Neural crest cell (in vitro differentiated cells): ENCODE data around the gene ARFGEF3. TPM values are rescaled to one million over a fixed set of nuclear protein-coding genes. Genes with fewer than 3 reads are reported as not detected.

Experiments
- DNase-seq: peaks from one replicate; pipeline ENCODE4 v3.0.0; 2021; ENCODE audit warnings: low read depth, mixed read lengths, low spot score
- H3K27ac Mint-ChIP-seq: one replicate; pipeline ENCODE4 v1.8.0; 2021; ENCODE audit warnings: mild to moderate bottlenecking, mixed read lengths; ENCODE audit not compliant: unreplicated experiment
- H3K27me3 Mint-ChIP-seq: 2 replicates; pipeline ENCODE4 v1.8.0; 2021; ENCODE audit warnings: low read depth, mild to moderate bottlenecking, mixed read lengths
- H3K36me3 Mint-ChIP-seq: 2 replicates; pipeline ENCODE4 v1.8.0; 2021; ENCODE audit warnings: low read depth, mild to moderate bottlenecking, mixed read lengths
- H3K4me1 Mint-ChIP-seq: 2 replicates; pipeline ENCODE4 v1.8.0; 2021; ENCODE audit warnings: mixed read lengths
- H3K4me3 Mint-ChIP-seq: one replicate; pipeline ENCODE4 v1.8.0; 2021; ENCODE audit warnings: mild to moderate bottlenecking, mixed read lengths
- H3K9me3 Mint-ChIP-seq: 2 replicates; pipeline ENCODE4 v1.8.0; 2021; ENCODE audit warnings: mixed read lengths
- CTCF ChIP-seq: fragments of 200-600 bp; sonication (generic); conservative IDR thresholded peaks from 2 replicates; pipeline ENCODE4 v1.5.0; 2021; ENCODE audit warnings: antibody characterized with exemption, mild to moderate bottlenecking
- total RNA-seq: library from RNA; stranded (reverse); gene quantifications from 2 replicates; pipeline ENCODE4 v1.2.1, GENCODE V29; 2021

ARFGEF3 gene
- total RNA-seq, 1 donor from 2014 or later = 0.30 TPM

- Mint-ChIP-seq H3K4me3 (no peak overlapping the region), H3K27ac (no peak overlapping the region), H3K9me3 (no peaks in the 10 kb centered on the region), H3K36me3 (no peaks in the 10 kb centered on the region), H3K4me1 (no peaks in the 10 kb centered on the region), H3K27me3 (no peaks in the 10 kb centered on the region)
- TF ChIP-seq CTCF = no peak
- no peak for DNase-seq
Measured at GRCh38 chr6:138383776-138384175, 222.0 kb downstream of the ARFGEF3 start.

GRCh38 chr6:138386897-138387296 is 225.2 kb downstream of the ARFGEF3 start:
- no peak for DNase-seq
- TF ChIP-seq CTCF = no peak
- Mint-ChIP-seq H3K9me3 (no peaks in the 10 kb centered on the region), H3K27me3 (no peaks in the 10 kb centered on the region), H3K36me3 (no peaks in the 10 kb centered on the region), H3K4me1 (no peaks in the 10 kb centered on the region), H3K27ac (no peak overlapping the region), H3K4me3 (no peak overlapping the region)

- H3K4me1 Mint-ChIP-seq = no peaks in the 10 kb centered on the region
- no peak overlapping the region for H3K27ac Mint-ChIP-seq
- no peaks in the 10 kb centered on the region for H3K36me3 Mint-ChIP-seq
- no peaks in the 10 kb centered on the region for H3K27me3 Mint-ChIP-seq
- H3K4me3 Mint-ChIP-seq = no peak overlapping the region
- no peak for TF ChIP-seq CTCF
- no peaks in the 10 kb centered on the region for H3K9me3 Mint-ChIP-seq
- DNase-seq = no peak
Measured at GRCh38 chr6:138387577-138388368, 226.0 kb downstream of the ARFGEF3 start.

DNA sequence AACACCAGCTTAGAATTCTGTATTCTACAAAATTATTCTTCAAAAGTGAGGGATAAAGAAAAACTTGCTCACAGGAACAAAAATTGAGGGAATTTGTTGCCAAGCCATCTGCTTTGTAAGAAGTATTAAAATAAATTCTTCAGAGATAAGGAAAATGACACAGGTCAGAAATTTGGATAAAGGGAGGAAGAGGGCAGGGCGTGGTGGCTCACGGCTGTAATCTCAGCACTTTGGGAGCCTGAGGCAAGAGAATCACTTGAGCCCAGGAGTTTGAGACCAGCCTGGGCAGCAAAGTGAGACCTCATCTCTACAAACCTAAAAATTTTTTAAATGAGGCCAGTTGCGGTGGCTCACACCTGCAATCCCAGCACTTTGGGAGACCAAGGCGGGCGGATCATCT is 227.8 kb downstream of the ARFGEF3 start:
- DNase-seq = no peak
- H3K9me3 Mint-ChIP-seq = no peaks in the 10 kb centered on the region
- no peaks in the 10 kb centered on the region for H3K36me3 Mint-ChIP-seq
- H3K4me3 Mint-ChIP-seq = no peak overlapping the region
- no peaks in the 10 kb centered on the region for H3K4me1 Mint-ChIP-seq
- H3K27me3 Mint-ChIP-seq = no peaks in the 10 kb centered on the region
- TF ChIP-seq CTCF = no peak
- H3K27ac Mint-ChIP-seq = no peak overlapping the region

Other genes with a start within 250 kb of the ARFGEF3 start
- 3.0 and 3.3 TPM in 2 replicates for gene PERP, start 54.5 kb upstream of the ARFGEF3 start, total RNA-seq
- gene PBOV1, start 56.6 kb downstream of the ARFGEF3 start, total RNA-seq = not detected in 2 replicates
- not detected in 2 replicates for gene SMIM28, start 216.0 kb downstream of the ARFGEF3 start, total RNA-seq
- gene HEBP2, start 242.3 kb downstream of the ARFGEF3 start, total RNA-seq = 26.5 and 31.5 TPM in 2 replicates